Left renal pelvis (tissue), 4 donors: ENCODE measurements around the gene LHX3. TPM values are rescaled to one million over a fixed set of nuclear protein-coding genes. Genes with fewer than 3 reads are reported as not detected.
"Not testable (repeated sequence)": the region's sequence is repeated elsewhere in the genome, so short reads cannot be mapped to it uniquely, and the experiment has no call there.

Source experiments
- DNase-seq, 4 donors: peaks; one replicate each; pipeline ENCODE4 v3.0.0-alpha.2; 2013; ENCODE audit warnings: low read depth in 4 of 4, low spot score in 3 of 4
- polyA plus RNA-seq, 4 donors: library from polyadenylated mRNA; unstranded; fragments of 120-200 nt; gene quantifications; one replicate each; pipeline ENCODE4 v1.2.1, GENCODE V29; 2013; ENCODE audit not compliant: insufficient read length in 4 of 4

Gene LHX3
- polyA plus RNA-seq, 4 donors: not detected

GRCh38 chr9:136157477-136158265, 47.3 kb downstream of the LHX3 start:
- no peak for DNase-seq

- DNase-seq: no peak
Observed at GRCh38 chr9:136156209-136157120, 48.5 kb downstream of the LHX3 start.

DNA sequence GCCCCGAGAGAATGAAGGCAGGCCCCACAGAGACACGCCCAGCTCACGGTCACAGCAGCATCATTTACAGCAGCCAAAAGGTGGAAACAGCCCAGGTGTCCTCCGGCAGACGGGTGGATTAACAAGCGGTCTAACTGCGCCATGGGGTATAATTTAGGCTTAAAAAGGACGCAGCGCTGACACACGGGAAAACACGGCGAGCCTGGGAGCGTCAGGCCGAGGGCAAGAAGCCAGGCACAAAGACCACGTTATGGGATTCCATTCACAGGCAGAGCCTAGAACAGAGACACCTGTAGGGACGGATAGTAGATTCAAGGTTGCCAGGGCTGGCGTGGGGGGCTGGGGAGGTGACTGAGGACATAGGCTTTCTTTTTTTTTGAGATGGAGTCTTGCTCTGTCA, 49.4 kb downstream of the LHX3 start:
- DNase-seq: no peak

- no peak for DNase-seq
Observed at GRCh38 chr9:136154943-136155342, 50.0 kb downstream of the LHX3 start.

- DNase-seq: no peak
Observed at GRCh38 chr9:136153381-136154065, 51.4 kb downstream of the LHX3 start.

- DNase-seq: no peak
Observed at GRCh38 chr9:136152931-136153330, 52.0 kb downstream of the LHX3 start.

DNA sequence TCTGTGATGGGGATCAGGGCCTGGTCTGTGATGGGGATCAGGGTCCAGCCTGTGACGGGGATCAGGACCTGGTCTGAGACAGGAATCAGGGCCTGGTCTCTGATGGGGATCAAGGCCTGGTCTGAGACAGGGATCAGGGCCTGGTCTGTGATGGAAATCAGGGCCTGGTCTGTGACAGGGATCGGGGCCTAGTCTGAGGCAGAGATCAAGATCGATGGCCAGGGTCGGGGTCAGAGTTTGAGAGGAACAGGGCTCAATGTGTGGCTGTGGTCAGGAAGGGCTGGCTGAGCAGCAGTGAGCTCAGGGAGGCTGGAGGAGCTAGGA, 52.4 kb downstream of the LHX3 start:
- no peak for DNase-seq

DNA sequence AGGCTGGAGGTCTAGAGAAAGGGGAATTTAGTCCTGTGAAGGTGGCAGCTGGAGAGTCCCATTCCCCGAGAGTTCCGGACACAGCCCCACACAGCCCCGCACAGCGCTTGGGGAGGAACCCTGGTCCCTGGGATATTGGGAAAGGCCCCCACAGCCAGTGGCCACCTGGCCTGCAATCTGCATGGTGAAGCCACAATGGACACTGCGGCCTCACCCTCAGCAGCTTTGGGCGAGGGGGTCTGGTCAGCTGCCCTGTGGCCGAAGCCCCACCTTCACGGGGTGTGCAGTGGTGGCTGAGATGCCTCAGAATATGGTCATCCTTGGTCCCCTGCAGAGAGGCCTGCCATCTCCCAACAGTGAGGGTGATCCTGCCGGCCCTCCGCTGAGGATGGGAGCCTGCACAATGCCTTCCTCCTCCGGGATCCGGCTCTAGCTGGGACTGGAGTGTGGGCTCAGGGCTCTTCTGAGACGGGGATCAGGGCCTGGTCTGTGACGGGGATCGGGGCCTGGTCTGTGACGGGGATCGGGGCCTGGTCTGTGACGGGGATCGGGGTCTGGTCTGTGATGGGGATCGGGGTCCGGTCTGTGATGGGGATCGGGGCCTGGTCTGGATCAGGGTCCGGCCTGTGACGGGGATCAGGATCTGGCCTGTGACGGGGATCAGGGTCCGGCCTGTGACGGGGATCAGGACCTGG, 52.9 kb downstream of the LHX3 start:
- no peak for DNase-seq

DNA sequence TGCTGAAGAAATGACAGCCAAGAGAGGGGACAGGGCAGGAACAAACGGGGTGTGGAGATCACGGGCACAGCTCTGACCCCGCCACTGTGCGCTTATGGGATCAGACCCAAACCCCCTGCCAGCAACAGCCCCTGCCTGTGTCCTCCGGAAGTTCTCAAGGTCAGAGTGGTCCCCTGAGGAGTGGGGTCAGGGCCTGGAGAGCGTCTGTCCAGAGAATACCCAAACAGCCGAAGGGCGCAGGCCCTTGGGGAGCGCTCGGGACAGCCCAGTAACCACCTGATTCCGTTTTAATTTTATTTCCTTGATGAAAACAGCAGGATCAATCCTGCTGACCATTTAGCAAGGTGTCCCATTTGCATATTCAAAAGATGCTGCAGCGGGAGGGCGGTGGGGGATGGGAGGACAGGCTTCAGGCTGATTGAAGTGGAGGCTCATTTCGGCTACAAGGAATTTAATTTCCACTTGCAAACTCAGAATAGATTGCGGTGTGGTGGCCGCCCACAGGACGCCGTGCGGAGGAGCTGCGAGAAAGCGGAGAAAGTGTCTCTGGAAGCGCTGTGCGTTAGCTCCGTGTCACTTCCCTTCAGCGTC, 53.6 kb downstream of the LHX3 start:
- DNase-seq: no peak

- DNase-seq: not testable (repeated sequence)
Observed at GRCh38 chr9:136150664-136151213, 54.2 kb downstream of the LHX3 start.

DNA sequence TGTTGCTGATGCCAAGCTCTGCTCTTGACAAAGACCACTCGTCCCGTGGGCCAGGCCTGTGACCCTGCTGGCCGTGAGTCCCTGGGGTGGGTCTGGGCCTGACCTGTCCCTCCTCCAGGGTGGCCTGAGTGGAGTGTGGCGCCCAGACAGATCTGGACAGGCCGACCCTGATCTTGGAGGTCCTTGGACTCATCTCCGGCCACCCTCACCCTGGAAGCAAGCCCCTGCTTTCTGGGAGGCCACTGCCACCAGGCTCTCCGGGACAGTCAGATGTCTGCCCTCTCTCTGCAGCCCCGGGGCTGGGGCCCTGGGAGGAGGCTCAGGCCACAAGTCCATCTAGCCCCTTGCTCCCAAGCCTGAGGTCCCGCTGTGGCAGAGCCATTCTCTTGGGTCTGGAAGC, 55.1 kb downstream of the LHX3 start:
- DNase-seq: no peak

GRCh38 chr9:136149337-136149736, 55.6 kb downstream of the LHX3 start:
- DNase-seq: no peak

DNA sequence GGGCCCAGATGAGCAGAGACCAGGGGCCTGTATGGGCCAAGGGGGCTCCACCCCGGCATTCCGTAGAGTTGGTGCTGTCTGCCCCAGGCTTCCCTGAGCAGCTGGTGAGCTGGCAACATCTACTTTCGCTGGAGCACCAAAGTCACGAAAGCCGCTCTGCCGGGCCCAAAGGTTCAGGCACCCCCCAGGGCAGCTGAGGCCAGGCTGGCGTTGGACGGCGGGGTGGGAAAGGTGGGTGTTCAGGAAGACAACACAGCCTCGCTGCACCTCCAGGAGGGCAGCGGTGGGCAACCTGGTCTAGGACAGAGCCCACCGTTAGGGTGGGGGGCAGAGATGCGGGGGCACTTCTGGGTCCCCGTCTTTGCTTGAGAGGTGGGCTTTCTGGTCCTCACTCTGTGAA, 56.2 kb downstream of the LHX3 start:
- no peak for DNase-seq

GRCh38 chr9:136147890-136148714, 56.8 kb downstream of the LHX3 start:
- no peak for DNase-seq

GRCh38 chr9:136147038-136147889, 57.7 kb downstream of the LHX3 start:
- no peak for DNase-seq
